ENCODE data around the gene FOXO3.

GRCh38 chr6:108685970-108686369 is 125.3 kb downstream of the FOXO3 start:
- TF ChIP-seq CTCF (IDR thresholded peaks at IDR 0.05; ENCODE audit: extremely low read depth in 1 of 2, insufficient read depth in 1 of 2, low read depth in 1 of 2, low read length in 2 of 2): no peak
- no peak for TF ChIP-seq MYC (IDR thresholded peaks at IDR 0.05; ENCODE audit: low read depth, low read length)
- no peak for TF ChIP-seq JUN (IDR thresholded peaks at IDR 0.05; ENCODE audit: borderline replicate concordance, insufficient read depth, insufficient read length, low read depth)
- TF ChIP-seq EZH2 (IDR thresholded peaks at IDR 0.05; ENCODE audit: borderline replicate concordance, low read depth, low read length, severe bottlenecking): no peak
- no peak for TF ChIP-seq MAX (IDR thresholded peaks at IDR 0.05; ENCODE audit: insufficient read depth, insufficient read length)
- no peak for TF ChIP-seq POLR2A (IDR thresholded peaks at IDR 0.05; ENCODE audit: low read depth, low read length)
- TF ChIP-seq POLR2AphosphoS5 (IDR thresholded peaks at IDR 0.05; ENCODE audit: insufficient read depth, low read depth, low read length): no peak
- no peak for TF ChIP-seq GATA2 (IDR thresholded peaks at IDR 0.05; ENCODE audit: insufficient read depth, insufficient read length, low read depth, low read length)
- no peak for TF ChIP-seq FOS (IDR thresholded peaks at IDR 0.05; ENCODE audit: borderline replicate concordance, insufficient read depth, low read length)
